HG02840 (cell line): ENCODE measurements around the gene CLCN6.

Source experiments
- ATAC-seq: cut with Tn5 transposase; IDR thresholded peaks from one replicate; pipeline ENCODE4 v1.9.1; 2021; ENCODE audit warnings: mild to moderate bottlenecking, moderate library complexity, moderate number of reproducible peaks; ENCODE audit not compliant: unreplicated experiment, low FRiP score

Gene CLCN6, protein sequence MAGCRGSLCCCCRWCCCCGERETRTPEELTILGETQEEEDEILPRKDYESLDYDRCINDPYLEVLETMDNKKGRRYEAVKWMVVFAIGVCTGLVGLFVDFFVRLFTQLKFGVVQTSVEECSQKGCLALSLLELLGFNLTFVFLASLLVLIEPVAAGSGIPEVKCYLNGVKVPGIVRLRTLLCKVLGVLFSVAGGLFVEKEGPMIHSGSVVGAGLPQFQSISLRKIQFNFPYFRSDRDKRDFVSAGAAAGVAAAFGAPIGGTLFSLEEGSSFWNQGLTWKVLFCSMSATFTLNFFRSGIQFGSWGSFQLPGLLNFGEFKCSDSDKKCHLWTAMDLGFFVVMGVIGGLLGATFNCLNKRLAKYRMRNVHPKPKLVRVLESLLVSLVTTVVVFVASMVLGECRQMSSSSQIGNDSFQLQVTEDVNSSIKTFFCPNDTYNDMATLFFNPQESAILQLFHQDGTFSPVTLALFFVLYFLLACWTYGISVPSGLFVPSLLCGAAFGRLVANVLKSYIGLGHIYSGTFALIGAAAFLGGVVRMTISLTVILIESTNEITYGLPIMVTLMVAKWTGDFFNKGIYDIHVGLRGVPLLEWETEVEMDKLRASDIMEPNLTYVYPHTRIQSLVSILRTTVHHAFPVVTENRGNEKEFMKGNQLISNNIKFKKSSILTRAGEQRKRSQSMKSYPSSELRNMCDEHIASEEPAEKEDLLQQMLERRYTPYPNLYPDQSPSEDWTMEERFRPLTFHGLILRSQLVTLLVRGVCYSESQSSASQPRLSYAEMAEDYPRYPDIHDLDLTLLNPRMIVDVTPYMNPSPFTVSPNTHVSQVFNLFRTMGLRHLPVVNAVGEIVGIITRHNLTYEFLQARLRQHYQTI

DNA sequence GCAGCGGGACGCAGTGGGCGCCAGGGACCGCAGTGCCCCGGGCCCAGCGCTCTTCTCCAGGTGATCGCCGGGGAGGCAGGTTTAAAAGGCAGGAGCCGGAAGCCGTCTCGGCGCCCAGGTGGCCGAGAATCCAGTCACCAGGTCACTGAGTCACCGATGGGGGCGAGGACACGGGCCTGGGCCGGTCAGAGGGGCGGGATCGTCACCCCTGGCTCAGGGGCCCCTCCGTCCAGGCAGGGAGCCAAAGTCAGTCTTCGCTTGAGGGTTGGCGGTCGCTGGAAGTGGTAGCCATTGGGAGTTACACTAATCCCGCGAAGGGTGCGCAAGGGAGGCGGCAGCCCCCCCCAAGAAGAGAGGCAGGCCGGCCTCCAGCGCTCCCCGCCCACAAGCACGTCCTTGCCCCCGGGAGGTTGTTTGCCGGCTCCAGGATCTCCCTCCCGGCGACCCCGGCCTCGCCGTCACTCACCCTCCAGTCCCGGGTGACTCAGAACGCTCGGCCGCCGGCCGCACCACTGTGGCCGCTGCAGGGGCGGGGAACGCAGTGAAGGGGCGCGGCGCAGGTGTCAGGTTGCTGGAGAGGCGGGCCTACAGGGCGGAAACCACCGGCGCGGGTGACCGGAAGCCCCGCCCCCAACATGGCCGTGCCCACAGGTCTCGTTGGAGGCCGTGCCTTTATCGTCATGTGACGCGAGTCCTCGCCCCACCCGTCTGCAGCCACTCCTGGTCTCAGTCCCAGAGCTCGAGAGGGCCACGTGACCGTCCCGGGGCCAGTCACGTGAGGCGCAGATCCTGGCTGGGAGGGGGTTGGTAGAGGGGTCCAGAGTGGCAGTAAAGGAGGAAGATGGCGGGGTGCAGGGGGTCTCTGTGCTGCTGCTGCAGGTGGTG lies at the start of gene CLCN6, which contains the start of gene MTHFR:
CLCN6 (plus strand) TSS at position 770 of the 885 bp plus-strand sequence; CDS start at position 842, 72 bp downstream.
MTHFR (minus strand) TSS at position 543 of the 885 bp plus-strand sequence. CDS start 2,848 bp downstream, outside the sequence.
- ATAC-seq, result peak; percentile 87

DNA sequence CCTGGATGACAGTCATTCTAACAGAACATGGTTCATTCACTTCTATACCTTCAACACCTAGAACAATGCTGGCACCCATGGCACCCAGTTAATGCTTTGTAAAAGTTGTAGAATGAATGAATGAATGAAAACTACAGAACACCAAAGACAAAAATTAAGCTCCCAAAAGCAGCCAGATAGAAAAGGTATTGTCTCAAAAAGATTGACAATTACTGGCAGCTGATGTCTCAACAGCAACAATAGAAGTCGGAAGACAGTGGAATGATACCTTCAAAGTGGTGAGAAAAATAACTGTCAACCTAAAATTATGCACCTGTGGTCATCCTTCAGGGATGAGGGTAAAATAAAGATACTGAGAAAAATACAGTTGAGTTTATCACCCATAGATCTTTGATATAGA lies 48.9 kb upstream of the CLCN6 start:
- ATAC-seq, result no peak

DNA sequence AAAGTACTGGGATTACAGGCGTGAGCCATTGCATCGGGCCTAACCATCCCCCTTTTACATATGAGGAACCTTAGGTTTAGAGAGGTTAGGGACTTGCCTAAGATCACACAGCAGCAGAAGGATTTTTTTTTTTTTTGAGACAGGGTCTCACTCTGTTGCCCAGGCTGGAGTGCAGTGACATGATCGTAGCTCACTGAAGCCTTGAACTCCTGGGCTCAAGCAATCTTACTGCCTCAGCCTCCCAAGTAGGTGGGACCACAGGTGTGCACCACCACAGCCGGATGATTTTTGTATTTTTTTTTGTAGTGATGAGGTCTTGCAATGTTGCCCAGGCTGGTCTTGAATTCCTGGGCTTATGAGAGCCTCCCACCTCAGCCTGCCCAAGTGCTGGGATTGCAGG lies 46.2 kb upstream of the CLCN6 start:
- no peak for ATAC-seq

DNA sequence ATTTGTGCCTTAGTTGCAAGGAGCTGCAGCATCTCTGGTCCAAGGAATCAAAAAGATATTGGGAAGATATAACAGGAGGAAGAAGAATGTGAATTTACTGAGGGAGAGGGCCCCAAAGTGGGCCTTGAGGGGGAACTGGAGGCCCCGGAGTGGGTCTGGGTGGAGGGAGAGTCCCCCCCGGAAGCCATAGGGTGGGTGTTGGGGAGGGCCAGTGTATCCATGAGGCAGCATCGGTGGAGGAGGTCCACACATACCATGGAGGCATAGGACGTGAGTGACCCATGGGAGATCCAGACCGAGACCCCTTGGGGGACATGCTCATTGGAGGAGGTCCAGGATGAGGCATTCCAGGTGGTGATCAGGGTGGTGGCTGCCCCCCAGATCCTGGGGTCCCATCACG lies 44.7 kb upstream of the CLCN6 start:
- ATAC-seq, result no peak

DNA sequence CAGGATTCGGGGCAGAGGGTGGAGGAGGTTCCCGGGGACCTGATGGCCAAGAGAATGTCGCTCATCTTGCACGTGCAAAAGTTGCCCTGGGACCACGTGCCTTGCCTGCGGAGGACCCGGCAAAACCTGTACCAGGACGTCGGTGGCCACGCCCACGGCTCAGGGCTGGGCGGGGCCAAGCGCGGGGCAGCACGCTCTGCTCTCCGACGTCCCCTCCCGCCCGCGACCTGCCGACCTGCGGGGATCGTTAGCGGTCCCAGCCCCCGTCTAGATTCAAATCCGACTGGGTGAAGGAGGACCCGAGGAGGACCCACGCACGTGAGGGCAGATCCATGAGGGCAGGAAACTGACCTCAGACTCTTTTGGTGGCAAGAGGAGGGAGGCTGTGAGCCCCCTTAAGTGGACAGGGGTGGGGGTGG lies 44.0 kb upstream of the CLCN6 start, which contains the start of gene C1orf167:
C1orf167 (plus strand) TSS at position 206 of the 419 bp plus-strand sequence. CDS start 2,208 bp downstream, outside the sequence.
- no peak for ATAC-seq

DNA sequence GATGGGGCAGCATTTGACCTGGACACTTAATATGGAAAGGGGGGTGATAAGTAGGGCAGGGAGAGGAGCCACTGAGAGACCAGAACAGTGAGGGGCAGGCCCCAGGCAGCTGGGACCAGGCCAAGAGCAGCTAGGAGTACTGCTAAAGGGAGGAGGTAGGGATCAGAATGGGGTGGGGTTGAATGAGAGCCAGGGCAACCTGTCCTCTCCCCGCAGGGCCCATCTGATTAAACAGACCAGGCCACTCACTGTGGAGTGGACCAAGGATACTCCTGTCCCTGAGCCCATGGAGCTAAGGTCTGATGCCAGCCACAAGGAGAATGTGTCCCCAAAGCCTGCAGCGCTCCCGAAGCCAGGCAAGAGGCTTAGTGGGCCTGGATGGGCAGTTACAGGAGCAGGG lies 41.9 kb upstream of the CLCN6 start:
- ATAC-seq, result no peak

DNA sequence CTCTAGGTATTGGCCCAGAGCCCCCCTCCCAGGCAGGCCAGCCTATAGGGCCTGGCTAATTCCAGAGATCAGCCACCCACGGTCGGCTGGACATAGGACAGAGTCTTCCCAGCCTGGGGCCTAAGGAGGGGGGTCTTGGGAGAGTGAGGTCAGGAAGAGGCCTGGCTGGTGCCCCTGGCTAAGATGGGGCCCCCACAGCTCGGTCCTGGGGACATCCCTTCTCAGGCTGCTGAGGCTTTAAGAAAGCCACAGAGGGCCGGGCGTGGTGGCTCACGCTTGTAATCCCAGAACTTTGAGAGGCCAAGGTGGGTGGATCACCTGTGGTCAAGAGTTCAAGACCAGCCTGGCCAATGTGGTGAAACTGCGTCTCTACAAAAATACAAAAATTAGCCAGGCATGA lies 41.5 kb upstream of the CLCN6 start:
- no peak for ATAC-seq

DNA sequence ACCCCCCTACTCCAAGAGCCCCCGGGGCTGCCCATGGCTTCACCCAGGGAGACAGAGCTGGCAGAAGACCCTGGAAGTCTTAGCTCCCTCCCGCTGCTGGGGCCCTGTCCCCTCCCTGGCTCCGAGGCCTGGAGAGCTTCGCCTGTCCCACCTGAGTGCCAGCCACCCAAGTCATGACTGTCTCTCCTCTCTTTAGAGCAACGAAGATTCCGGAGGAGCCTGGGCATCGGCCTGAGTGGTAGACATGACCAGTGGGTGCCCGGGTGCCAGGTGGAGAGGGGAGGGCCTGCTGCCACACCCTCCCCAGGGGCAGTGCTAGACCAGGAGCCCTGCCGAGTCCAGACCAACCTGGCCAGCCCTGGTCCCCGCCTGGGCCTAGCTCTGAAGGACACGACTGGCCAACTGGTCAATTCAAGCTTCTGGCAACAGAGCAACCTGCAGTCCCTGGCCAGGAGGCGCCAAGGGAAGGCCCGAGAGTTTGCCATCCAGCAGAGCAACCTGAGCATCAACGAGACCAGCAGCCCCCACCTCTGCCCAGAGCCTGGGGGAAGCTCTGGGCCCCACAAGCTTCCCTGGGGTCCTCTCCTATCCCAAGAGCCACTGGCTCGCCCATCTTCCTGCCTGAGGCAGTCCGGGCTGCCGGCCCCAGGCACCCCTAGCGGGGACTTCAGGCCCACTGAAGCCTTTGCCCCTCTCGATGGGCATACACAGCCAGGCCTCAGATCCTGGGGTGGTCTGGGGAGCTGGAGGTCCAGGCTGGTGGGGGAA lies 40.1 kb upstream of the CLCN6 start:
- ATAC-seq, result no peak

DNA sequence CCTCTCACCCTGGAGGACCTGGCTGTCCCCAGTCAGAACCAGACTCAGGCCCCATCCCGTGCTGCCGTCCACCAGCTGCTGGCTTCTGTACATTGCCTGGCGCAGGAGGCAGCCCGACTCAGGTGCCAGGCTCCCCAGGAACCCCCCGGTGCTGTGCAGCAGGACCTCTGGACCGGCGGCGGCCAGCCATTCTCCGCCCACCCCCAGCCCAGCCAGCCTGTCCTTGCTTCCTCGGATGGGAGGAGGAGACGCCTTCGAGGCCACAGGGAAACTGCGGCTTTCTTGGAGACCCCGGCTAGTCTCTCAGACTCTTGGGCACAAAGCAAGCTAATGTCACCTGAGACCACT lies 39.6 kb upstream of the CLCN6 start:
- no peak for ATAC-seq

DNA sequence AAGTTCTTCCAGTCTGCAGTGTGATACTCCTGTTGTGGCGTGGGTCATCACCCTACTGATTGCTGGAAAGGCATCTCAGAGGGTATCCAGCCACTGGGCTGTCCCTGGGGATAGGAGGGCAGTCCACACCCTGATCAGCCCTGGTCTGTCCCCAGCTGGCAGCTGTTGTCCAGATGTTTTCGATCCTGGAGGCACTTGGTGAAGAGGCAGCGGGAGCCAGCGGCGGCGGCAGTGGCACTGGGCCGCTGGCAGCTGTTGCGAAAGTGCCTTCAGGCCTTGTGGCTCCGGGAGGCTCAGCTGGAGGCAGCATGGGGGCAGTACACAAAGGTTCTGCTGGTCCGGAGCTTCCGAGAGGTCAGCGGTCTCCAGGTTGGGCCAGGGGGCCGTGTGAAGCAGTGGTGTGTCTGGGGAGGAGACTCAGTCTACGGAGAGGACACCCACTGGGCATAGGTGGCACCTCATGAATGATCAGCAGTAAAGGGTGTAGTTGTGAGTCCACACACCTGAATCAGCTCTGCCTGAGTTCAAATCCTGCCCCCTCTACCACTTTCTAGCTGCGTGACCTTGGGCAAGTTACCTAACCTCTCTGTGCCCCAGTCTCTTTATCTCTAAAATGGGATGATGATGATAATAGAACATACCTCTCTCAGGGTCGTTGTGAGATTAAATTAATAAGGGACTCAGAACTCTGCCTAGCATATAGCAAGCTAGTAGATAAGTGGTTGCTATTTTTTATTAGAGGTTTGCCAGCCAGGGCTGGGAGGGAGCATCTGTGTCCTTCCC lies 37.9 kb upstream of the CLCN6 start:
- no peak for ATAC-seq

DNA sequence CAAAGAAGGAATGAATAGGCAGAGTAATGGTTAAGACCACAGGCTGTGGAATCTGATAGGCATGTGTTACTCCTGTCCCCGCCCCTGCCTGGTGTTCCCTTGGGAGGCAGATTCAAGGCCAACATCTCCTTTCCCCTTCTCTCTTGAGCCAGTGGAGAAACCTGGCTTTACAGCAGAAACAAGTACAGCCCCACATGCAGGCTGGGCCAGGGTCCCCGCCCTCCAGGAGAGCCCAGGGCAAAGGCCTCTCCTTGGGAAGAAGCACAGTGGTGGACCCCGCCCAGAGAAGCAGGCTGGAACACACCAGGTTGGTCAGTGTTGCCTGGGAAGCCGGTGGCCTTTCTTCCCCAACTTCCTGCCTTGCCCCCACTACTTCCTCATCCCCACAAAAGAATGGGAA lies 37.2 kb upstream of the CLCN6 start:
- no peak for ATAC-seq

DNA sequence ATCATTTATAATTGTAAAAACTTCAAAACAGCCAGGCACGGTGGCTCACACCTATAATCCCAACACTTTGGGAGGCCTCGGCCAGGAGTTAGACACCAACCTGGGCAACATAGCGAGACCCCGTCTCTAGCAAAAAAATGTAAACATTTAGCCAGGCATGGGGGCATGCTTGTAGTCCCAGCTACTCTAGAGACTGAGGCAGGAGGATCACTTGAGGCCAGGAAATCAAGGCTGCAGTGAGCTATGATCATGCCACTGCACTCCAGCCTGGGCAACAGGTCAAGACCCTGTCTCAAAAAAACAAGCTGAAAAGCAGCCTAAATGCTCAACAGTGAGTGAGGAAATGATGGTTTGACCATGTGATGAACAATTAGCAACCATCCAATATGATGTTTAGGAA lies 36.7 kb upstream of the CLCN6 start:
- ATAC-seq, result no peak

DNA sequence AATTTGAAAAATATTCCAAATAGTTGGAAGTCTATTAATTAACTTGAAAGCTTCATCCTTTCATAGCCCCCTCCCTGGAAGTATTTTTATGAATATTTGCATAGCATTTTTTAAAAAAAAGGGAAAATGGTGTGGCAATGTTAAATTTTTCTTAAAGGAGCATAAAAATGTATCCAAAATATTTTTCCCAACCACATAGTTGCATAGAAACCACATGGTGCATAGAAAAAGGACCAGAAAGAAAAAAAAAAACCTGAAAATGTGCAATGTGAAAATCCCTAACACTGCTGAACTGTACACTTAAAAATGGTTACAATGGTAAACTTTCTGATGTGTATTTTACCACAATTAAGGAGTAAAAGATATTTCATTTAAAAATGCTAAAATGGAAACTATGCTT lies 36.0 kb upstream of the CLCN6 start:
- ATAC-seq, result no peak

DNA sequence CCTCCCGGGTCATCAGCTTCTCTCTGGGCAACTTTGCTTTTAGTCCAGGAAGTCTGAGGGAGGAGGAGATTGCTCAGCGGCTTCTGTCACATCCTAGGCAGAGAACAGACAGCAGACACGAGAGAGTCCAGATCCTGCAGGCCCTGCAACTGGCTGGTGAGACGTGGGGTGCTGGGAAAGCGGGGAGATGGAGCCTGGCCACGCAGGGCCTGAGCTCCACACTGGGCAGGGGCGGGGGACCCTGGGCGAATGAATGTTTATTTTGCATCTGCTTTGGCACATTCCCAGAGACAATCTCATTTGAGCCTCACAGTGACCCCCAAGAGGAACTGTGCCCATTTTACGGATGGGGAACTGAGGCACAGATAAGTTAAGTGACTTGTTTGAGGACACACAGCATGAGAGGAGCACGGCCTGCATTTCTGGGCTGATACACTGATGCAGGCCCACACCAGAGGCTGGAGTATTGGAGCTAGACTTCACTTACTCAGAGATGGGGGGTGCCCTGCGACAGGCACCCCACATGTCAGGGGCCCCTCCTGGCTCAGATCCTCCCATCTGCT lies 34.4 kb upstream of the CLCN6 start:
- no peak for ATAC-seq

DNA sequence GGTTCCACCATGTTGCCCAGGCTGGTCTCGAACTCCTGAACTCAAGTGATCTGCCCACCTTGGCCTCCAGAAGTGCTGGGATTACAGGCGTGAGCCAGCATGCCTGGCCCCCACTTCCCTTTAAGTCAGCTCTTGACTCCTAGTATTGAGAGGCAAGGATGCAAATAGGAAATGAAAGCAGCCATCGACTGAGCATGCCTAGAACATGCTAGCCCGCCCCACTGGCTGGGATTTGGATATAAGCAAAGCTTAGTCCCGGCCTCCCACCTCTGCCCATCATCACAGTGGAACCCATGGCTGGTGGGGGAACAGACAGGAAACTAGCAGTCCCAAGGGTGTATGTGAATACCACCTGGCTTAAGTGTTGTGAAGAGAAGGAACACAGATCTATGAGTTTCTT lies 33.5 kb upstream of the CLCN6 start:
- ATAC-seq, result no peak

DNA sequence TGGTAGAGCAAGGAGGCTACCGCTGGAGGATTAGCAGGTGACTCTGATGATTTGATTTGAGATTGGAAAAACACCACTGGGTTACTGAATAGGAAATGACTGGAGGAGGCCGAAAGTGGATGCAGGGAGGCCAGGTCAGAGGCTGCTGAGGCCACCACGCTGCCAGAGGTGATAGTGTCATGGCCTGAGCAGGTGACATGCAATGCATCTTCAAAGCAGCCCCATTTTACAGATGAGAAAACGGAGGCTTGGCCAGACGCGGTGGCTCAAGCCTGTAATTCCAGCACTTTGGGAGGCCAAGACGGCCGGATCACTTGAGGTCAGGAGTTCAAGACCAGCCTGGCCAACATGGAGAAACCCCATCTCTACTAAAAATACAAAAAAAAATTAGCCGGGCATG lies 31.2 kb upstream of the CLCN6 start:
- ATAC-seq, result no peak

DNA sequence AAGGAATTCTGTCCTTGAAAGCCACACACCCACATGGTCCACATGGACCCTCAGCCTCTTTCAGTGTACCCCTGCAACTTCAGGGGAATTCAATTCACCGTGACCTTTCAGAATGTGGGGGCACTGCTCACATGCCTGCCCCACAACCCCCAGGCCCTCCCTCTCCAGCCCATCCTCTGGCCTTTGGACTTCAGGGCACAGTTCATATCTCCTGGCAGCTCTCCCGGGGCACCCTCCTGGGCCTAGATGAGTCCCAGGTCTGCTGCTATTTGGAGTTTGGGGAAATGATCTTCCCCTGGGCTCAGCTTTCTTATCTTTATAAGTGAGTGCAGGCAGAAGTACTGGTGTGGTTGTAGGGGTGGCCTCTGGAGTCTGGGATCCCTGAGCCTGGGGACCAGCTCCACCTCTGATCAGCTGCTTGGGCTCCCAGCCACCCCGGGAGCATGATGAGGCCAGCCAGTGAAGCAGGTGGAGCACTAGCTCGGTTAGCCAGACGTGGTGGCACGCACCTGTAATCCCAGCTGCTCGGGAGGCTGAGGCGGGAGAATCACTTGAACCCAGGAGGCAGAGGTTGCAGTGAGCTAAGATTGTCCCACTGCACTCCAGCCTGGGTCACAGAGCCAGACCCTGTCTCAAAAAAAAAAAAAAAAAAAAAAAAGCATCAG lies 28.2 kb upstream of the CLCN6 start:
- ATAC-seq, result no peak

DNA sequence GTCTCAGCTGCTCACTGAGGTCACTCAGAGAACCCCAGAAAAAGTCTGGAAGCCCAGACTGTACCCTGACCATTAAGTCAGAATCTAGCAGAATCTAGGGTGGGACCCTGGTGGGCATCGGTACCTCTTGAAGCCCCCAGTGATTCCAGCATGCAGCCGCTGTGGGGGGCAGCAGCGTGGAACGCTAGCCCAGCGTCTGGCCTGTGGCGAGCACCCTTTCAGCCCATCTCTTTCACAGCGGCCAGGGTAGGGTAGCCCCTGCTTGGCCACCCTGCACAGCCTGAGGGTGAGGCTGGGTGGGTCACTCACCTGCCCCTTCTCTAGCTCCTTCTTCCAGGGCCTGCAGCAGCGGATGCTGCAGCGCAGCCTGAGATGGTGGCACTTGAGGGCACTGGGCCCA lies 27.7 kb upstream of the CLCN6 start:
- ATAC-seq, result no peak
